ENCODE results near the gene L3MBTL3. TPM values are rescaled to one million over a fixed set of nuclear protein-coding genes. Genes with fewer than 3 reads are reported as not detected.

L3MBTL3 gene
- total RNA-seq, 1 donor from 2014 or later, result 3.2 TPM

GRCh38 chr6:130057495-130057894 lies 39.1 kb downstream of the L3MBTL3 start:
- DNase-seq, result no peak
- Histone ChIP-seq H3K9me3 (replicated peaks) (no peaks in the 10 kb centered on the region), H3K27ac (replicated peaks) (no peak overlapping the region), H3K4me1 (no peaks in the 10 kb centered on the region), H3K36me3 (peaks cover 32% of the 10 kb centered on the region), H3K4me3 (no peak overlapping the region), H3K27me3 (ENCODE audit: low read depth) (no peaks in the 10 kb centered on the region)
- TF ChIP-seq, protein P1, sequence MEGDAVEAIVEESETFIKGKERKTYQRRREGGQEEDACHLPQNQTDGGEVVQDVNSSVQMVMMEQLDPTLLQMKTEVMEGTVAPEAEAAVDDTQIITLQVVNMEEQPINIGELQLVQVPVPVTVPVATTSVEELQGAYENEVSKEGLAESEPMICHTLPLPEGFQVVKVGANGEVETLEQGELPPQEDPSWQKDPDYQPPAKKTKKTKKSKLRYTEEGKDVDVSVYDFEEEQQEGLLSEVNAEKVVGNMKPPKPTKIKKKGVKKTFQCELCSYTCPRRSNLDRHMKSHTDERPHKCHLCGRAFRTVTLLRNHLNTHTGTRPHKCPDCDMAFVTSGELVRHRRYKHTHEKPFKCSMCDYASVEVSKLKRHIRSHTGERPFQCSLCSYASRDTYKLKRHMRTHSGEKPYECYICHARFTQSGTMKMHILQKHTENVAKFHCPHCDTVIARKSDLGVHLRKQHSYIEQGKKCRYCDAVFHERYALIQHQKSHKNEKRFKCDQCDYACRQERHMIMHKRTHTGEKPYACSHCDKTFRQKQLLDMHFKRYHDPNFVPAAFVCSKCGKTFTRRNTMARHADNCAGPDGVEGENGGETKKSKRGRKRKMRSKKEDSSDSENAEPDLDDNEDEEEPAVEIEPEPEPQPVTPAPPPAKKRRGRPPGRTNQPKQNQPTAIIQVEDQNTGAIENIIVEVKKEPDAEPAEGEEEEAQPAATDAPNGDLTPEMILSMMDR (IDR thresholded peaks at IDR 0.05; ENCODE audit: borderline replicate concordance), result no peak
- intact Hi-C loops (cut with micrococcal nuclease), result no loop called here

DNA sequence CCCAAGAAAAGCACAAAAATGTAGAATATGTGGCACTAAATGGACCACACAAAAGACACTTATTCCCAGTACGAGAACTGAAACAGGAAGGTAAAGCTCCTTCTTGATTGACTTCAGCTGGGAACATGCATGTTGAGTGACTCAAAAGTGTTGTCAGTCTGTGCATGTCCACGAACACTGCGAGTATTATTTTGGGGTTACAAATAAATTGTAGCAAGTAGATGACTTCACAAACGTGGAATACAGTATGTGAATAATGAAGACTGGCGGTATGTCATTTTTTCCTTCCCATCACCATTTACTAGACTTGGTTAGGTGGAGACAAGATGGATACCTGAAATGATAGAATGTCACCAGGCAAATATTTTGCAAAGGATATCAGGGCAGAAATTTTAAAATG lies 45.4 kb downstream of the L3MBTL3 start:
- no peaks in the 10 kb centered on the region for H3K4me1 ChIP-seq
- H3K9me3 ChIP-seq (replicated peaks), result no peaks in the 10 kb centered on the region
- H3K27me3 ChIP-seq (ENCODE audit: low read depth), result no peaks in the 10 kb centered on the region
- intact Hi-C loops (cut with micrococcal nuclease), result no loop called here
- H3K4me3 ChIP-seq, result no peak overlapping the region
- TF ChIP-seq, protein P1 (IDR thresholded peaks at IDR 0.05; ENCODE audit: borderline replicate concordance), result no peak
- DNase-seq, result no peak
- H3K27ac ChIP-seq (replicated peaks), result no peak overlapping the region
- H3K36me3 ChIP-seq, result peaks cover 26% of the 10 kb centered on the region

GRCh38 chr6:130065609-130066156 lies 47.3 kb downstream of the L3MBTL3 start:
- no peaks in the 10 kb centered on the region for H3K4me1 ChIP-seq
- TF ChIP-seq, protein P1 (IDR thresholded peaks at IDR 0.05; ENCODE audit: borderline replicate concordance), result no peak
- DNase-seq, result no peak
- H3K27ac ChIP-seq (replicated peaks), result no peak overlapping the region
- no peaks in the 10 kb centered on the region for H3K27me3 ChIP-seq (ENCODE audit: low read depth)
- intact Hi-C loops (cut with micrococcal nuclease), result no loop called here
- no peaks in the 10 kb centered on the region for H3K9me3 ChIP-seq (replicated peaks)
- H3K4me3 ChIP-seq, result no peak overlapping the region
- H3K36me3 ChIP-seq, result peaks cover 20% of the 10 kb centered on the region

GRCh38 chr6:130069485-130069884 lies 51.1 kb downstream of the L3MBTL3 start:
- H3K4me3 ChIP-seq, result no peak overlapping the region
- TF ChIP-seq, protein P1 (IDR thresholded peaks at IDR 0.05; ENCODE audit: borderline replicate concordance), result no peak
- no peaks in the 10 kb centered on the region for H3K4me1 ChIP-seq
- H3K9me3 ChIP-seq (replicated peaks), result no peaks in the 10 kb centered on the region
- no peak overlapping the region for H3K27ac ChIP-seq (replicated peaks)
- DNase-seq, result no peak
- peaks cover 6% of the 10 kb centered on the region for H3K36me3 ChIP-seq
- no peaks in the 10 kb centered on the region for H3K27me3 ChIP-seq (ENCODE audit: low read depth)
- intact Hi-C loops (cut with micrococcal nuclease), result no loop called here

GRCh38 chr6:130070326-130070725 lies 51.9 kb downstream of the L3MBTL3 start:
- H3K27me3 ChIP-seq (ENCODE audit: low read depth), result no peaks in the 10 kb centered on the region
- no peak overlapping the region for H3K27ac ChIP-seq (replicated peaks)
- no peaks in the 10 kb centered on the region for H3K4me1 ChIP-seq
- TF ChIP-seq, protein P1 (IDR thresholded peaks at IDR 0.05; ENCODE audit: borderline replicate concordance), result no peak
- intact Hi-C loops (cut with micrococcal nuclease), result no loop called here
- H3K36me3 ChIP-seq, result peaks cover 6% of the 10 kb centered on the region
- no peak overlapping the region for H3K4me3 ChIP-seq
- H3K9me3 ChIP-seq (replicated peaks), result no peaks in the 10 kb centered on the region
- no peak for DNase-seq

All from left ventricle myocardium inferior (tissue), 1 donor.